ENCODE results near the gene THSD7B. TPM values are rescaled to one million over a fixed set of nuclear protein-coding genes. Genes with fewer than 3 reads are reported as not detected.

The THSD7B gene
- total and polyA plus RNA-seq, 2 experiments from 2014 or later: 0.86 to 3.8 TPM

DNA sequence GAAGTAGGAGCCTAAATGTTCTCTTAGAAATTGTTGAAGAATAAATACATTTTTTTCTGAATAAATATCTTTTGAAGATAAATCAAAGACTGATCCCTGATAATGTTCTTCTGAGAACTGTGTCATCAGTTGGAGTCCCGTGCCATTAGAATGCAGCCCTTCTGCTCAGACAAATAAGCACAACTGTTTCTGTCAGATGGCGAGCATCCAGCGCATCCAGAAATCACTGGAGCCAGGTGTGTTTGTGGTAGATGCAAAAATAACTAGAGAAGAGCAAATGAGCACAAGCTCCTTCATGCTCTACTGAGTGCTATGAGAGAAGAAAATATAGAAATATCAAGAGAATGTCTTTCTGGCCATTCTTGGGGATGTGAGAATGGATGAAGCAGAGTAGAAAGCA is 573.7 kb downstream of the THSD7B start:
- no peaks in the 10 kb centered on the region for H4K20me1 ChIP-seq (replicated peaks; ENCODE audit: insufficient read depth)
- H3K27ac Mint-ChIP-seq: no peak overlapping the region

DNA sequence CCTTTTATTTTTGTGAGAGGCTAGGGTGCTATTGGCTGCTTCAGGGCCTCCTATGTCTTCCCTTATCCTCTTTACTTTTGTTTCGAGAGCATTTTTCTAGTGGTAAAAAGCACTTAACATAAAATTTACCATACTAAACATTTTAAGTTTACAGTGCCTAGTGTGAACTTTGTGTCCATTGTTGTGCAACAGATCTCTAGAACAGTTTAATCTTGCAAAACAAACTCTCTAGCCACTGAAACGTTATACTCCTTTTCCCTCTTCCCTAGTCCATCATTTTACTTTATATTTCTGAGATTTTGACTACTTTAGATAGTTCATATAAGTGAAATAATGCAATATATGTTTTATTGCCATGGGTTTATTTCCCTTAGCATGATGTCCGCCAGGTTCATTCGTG is 580.6 kb downstream of the THSD7B start:
- Histone ChIP-seq H3K27ac (ENCODE audit: low read depth) (no peak overlapping the region), H3K9me2 (ENCODE audit: insufficient read depth) (no peaks in the 10 kb centered on the region), H3K36me3 (ENCODE audit: insufficient read depth) (no peaks in the 10 kb centered on the region), H3K4me1 (ENCODE audit: insufficient read depth) (no peaks in the 10 kb centered on the region), H3K79me2 (replicated peaks; ENCODE audit: insufficient read depth) (no peaks in the 10 kb centered on the region), H2AFZ (no peak overlapping the region), H3K4me3 (no peak overlapping the region), H3K4me2 (no peak overlapping the region), H3K27me3 (ENCODE audit: insufficient read depth) (no peaks in the 10 kb centered on the region), H3F3A (replicated peaks; ENCODE audit: low read depth) (no peaks in the 10 kb centered on the region), H4K20me1 (replicated peaks; ENCODE audit: insufficient read depth) (no peaks in the 10 kb centered on the region)
- DNase-seq (ENCODE audit: low spot score) (no peak), ATAC-seq (no peak)
- no peak overlapping the region for H3K27ac Mint-ChIP-seq
- H3K36me3 Mint-ChIP-seq (ENCODE audit: low read depth): no peaks in the 10 kb centered on the region
- no peaks in the 10 kb centered on the region for H3K4me1 Mint-ChIP-seq
- no peak overlapping the region for H3K4me3 Mint-ChIP-seq
- H3K27me3 Mint-ChIP-seq (ENCODE audit: insufficient read depth, low read depth, poor library complexity): peaks cover 3% of the 10 kb centered on the region
- H3K9me3 Mint-ChIP-seq: no peaks in the 10 kb centered on the region
- no peak for TF ChIP-seq NANOG (IDR thresholded peaks at IDR 0.05; ENCODE audit: borderline replicate concordance)
- TF ChIP-seq, protein P1, sequence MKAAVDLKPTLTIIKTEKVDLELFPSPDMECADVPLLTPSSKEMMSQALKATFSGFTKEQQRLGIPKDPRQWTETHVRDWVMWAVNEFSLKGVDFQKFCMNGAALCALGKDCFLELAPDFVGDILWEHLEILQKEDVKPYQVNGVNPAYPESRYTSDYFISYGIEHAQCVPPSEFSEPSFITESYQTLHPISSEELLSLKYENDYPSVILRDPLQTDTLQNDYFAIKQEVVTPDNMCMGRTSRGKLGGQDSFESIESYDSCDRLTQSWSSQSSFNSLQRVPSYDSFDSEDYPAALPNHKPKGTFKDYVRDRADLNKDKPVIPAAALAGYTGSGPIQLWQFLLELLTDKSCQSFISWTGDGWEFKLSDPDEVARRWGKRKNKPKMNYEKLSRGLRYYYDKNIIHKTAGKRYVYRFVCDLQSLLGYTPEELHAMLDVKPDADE (IDR thresholded peaks at IDR 0.05): no peak
- TF ChIP-seq, protein P2, sequence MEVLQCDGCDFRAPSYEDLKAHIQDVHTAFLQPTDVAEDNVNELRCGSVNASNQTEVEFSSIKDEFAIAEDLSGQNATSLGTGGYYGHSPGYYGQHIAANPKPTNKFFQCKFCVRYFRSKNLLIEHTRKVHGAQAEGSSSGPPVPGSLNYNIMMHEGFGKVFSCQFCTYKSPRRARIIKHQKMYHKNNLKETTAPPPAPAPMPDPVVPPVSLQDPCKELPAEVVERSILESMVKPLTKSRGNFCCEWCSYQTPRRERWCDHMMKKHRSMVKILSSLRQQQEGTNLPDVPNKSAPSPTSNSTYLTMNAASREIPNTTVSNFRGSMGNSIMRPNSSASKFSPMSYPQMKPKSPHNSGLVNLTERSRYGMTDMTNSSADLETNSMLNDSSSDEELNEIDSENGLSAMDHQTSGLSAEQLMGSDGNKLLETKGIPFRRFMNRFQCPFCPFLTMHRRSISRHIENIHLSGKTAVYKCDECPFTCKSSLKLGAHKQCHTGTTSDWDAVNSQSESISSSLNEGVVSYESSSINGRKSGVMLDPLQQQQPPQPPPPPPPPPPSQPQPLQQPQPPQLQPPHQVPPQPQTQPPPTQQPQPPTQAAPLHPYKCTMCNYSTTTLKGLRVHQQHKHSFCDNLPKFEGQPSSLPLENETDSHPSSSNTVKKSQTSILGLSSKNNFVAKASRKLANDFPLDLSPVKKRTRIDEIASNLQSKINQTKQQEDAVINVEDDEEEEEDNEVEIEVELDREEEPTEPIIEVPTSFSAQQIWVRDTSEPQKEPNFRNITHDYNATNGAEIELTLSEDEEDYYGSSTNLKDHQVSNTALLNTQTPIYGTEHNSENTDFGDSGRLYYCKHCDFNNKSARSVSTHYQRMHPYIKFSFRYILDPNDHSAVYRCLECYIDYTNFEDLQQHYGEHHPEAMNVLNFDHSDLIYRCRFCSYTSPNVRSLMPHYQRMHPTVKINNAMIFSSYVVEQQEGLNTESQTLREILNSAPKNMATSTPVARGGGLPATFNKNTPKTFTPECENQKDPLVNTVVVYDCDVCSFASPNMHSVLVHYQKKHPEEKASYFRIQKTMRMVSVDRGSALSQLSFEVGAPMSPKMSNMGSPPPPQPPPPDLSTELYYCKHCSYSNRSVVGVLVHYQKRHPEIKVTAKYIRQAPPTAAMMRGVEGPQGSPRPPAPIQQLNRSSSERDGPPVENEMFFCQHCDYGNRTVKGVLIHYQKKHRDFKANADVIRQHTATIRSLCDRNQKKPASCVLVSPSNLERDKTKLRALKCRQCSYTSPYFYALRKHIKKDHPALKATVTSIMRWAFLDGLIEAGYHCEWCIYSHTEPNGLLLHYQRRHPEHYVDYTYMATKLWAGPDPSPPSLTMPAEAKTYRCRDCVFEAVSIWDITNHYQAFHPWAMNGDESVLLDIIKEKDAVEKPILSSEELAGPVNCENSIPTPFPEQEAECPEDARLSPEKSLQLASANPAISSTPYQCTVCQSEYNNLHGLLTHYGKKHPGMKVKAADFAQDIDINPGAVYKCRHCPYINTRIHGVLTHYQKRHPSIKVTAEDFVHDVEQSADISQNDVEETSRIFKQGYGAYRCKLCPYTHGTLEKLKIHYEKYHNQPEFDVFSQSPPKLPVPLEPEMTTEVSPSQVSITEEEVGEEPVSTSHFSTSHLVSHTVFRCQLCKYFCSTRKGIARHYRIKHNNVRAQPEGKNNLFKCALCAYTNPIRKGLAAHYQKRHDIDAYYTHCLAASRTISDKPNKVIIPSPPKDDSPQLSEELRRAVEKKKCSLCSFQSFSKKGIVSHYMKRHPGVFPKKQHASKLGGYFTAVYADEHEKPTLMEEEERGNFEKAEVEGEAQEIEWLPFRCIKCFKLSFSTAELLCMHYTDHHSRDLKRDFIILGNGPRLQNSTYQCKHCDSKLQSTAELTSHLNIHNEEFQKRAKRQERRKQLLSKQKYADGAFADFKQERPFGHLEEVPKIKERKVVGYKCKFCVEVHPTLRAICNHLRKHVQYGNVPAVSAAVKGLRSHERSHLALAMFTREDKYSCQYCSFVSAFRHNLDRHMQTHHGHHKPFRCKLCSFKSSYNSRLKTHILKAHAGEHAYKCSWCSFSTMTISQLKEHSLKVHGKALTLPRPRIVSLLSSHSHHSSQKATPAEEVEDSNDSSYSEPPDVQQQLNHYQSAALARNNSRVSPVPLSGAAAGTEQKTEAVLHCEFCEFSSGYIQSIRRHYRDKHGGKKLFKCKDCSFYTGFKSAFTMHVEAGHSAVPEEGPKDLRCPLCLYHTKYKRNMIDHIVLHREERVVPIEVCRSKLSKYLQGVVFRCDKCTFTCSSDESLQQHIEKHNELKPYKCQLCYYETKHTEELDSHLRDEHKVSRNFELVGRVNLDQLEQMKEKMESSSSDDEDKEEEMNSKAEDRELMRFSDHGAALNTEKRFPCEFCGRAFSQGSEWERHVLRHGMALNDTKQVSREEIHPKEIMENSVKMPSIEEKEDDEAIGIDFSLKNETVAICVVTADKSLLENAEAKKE (CRISPR knock-in tag; IDR thresholded peaks at IDR 0.05): no peak
- no peak for TF ChIP-seq JUNB (IDR thresholded peaks at IDR 0.05; ENCODE audit: unreplicated experiment)
- no peak for TF ChIP-seq STAT1 (IDR thresholded peaks at IDR 0.05; ENCODE audit: unreplicated experiment)

More for the DNA sequence above, 573.7 kb downstream of the THSD7B start:
- Histone ChIP-seq H3K36me3 (ENCODE audit: insufficient read depth) (no peaks in the 10 kb centered on the region), H3K27me3 (ENCODE audit: insufficient read depth) (no peaks in the 10 kb centered on the region), H3F3A (replicated peaks; ENCODE audit: low read depth) (no peaks in the 10 kb centered on the region), H2AFZ (no peak overlapping the region), H3K79me2 (replicated peaks; ENCODE audit: insufficient read depth) (no peaks in the 10 kb centered on the region), H3K27ac (ENCODE audit: low read depth) (no peak overlapping the region), H3K4me1 (ENCODE audit: insufficient read depth) (peaks cover 9% of the 10 kb centered on the region; the same call in 1 of the 2 replicates), H3K4me2 (no peak overlapping the region), H3K4me3 (no peak overlapping the region), H3K9me2 (ENCODE audit: insufficient read depth) (no peaks in the 10 kb centered on the region)
- Mint-ChIP-seq H3K36me3 (ENCODE audit: low read depth) (no peaks in the 10 kb centered on the region), H3K27me3 (ENCODE audit: insufficient read depth, low read depth, poor library complexity) (peaks cover 1% of the 10 kb centered on the region), H3K9me3 (no peaks in the 10 kb centered on the region), H3K4me3 (no peak overlapping the region), H3K4me1 (peaks cover 4% of the 10 kb centered on the region; the same call in 2 of the 3 replicates)
- TF ChIP-seq EZH2 (IDR thresholded peaks at IDR 0.05; ENCODE audit: low read depth, unreplicated experiment) (no peak), NANOG (IDR thresholded peaks at IDR 0.05; ENCODE audit: borderline replicate concordance) (no peak), JUNB (IDR thresholded peaks at IDR 0.05; ENCODE audit: unreplicated experiment) (no peak), CREB1 (CRISPR knock-in tag; IDR thresholded peaks at IDR 0.05; ENCODE audit: low read depth) (no peak), ZNF114 (CRISPR knock-in tag; IDR thresholded peaks at IDR 0.05) (no peak)
- TF ChIP-seq, protein P1 (IDR thresholded peaks at IDR 0.05): no peak
- TF ChIP-seq, protein P3, sequence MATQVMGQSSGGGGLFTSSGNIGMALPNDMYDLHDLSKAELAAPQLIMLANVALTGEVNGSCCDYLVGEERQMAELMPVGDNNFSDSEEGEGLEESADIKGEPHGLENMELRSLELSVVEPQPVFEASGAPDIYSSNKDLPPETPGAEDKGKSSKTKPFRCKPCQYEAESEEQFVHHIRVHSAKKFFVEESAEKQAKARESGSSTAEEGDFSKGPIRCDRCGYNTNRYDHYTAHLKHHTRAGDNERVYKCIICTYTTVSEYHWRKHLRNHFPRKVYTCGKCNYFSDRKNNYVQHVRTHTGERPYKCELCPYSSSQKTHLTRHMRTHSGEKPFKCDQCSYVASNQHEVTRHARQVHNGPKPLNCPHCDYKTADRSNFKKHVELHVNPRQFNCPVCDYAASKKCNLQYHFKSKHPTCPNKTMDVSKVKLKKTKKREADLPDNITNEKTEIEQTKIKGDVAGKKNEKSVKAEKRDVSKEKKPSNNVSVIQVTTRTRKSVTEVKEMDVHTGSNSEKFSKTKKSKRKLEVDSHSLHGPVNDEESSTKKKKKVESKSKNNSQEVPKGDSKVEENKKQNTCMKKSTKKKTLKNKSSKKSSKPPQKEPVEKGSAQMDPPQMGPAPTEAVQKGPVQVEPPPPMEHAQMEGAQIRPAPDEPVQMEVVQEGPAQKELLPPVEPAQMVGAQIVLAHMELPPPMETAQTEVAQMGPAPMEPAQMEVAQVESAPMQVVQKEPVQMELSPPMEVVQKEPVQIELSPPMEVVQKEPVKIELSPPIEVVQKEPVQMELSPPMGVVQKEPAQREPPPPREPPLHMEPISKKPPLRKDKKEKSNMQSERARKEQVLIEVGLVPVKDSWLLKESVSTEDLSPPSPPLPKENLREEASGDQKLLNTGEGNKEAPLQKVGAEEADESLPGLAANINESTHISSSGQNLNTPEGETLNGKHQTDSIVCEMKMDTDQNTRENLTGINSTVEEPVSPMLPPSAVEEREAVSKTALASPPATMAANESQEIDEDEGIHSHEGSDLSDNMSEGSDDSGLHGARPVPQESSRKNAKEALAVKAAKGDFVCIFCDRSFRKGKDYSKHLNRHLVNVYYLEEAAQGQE (IDR thresholded peaks at IDR 0.05; ENCODE audit: unreplicated experiment): no peak
- no peak for DNase-seq (ENCODE audit: low spot score)
- no peak for ATAC-seq
